Activated T-cell treated with anti-CD3 and anti-CD28 coated beads for 1 hour (primary cell): Measurements from ENCODE around the gene AMBP.
"Not testable (repeated sequence)": the region's sequence is repeated elsewhere in the genome, so short reads cannot be mapped to it uniquely, and the experiment has no call there.

Source experiments
- DNase-seq: peaks from one replicate; pipeline ENCODE4 v3.0.0-alpha.2; 2020; ENCODE audit warnings: low read depth

Gene AMBP

GRCh38 chr9:114050646-114051045 is 27.5 kb downstream of the AMBP start:
- no peak for DNase-seq

GRCh38 chr9:114050226-114050568 is 27.9 kb downstream of the AMBP start:
- no peak for DNase-seq

- no peak for DNase-seq
These were observed 28.5 kb downstream of the AMBP start for GRCh38 chr9:114049441-114050225.

- no peak for DNase-seq
These were observed 29.3 kb downstream of the AMBP start for GRCh38 chr9:114048533-114049415.

- DNase-seq, result no peak
These were observed 30.4 kb downstream of the AMBP start for GRCh38 chr9:114047717-114048116.

GRCh38 chr9:114046875-114047274 is 31.2 kb downstream of the AMBP start:
- DNase-seq, result no peak

GRCh38 chr9:114046237-114046755 is 31.8 kb downstream of the AMBP start:
- DNase-seq, result no peak

GRCh38 chr9:114043660-114044059 is 34.4 kb downstream of the AMBP start:
- DNase-seq, result not testable (repeated sequence)

- no peak for DNase-seq
These were observed 38.6 kb downstream of the AMBP start for GRCh38 chr9:114039484-114039883.

GRCh38 chr9:114038724-114039313 is 39.3 kb downstream of the AMBP start:
- DNase-seq, result no peak

- DNase-seq, result no peak
These were observed 40.0 kb downstream of the AMBP start for GRCh38 chr9:114037961-114038723.

- DNase-seq, result no peak
These were observed 40.9 kb downstream of the AMBP start for GRCh38 chr9:114037249-114037648.

GRCh38 chr9:114035845-114036801 is 42.0 kb downstream of the AMBP start:
- no peak for DNase-seq

GRCh38 chr9:114035221-114035844 is 42.8 kb downstream of the AMBP start:
- no peak for DNase-seq

- DNase-seq, result no peak
These were observed 43.4 kb downstream of the AMBP start for GRCh38 chr9:114034661-114035062.

GRCh38 chr9:114034196-114034595 is 43.9 kb downstream of the AMBP start:
- DNase-seq, result no peak

- no peak for DNase-seq
These were observed 44.5 kb downstream of the AMBP start for GRCh38 chr9:114033397-114034103.

- no peak for DNase-seq
These were observed 45.9 kb downstream of the AMBP start for GRCh38 chr9:114031948-114032840.
